ENCODE data around the gene COP1.

Gene COP1

DNA sequence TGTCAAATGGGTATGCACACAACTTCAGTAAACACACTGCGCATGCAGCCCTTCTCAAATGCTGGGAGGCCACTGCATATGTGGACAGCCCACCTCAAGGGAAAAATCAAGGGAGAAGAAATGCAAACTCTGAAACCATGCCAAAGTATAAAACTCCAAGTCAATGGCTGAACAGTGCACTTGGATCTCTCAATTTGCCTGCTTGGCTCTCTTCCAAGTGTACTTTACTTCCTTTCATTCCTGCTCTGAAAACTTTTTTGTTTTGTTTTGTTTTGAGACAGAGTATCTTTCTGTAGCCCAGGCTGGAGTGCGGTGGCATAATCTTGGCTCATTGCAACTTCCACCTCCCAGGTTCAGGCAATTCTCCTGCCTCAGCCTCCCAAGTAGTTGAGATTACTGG, 18.8 kb upstream of the COP1 start:
- DNase-seq (ENCODE audit: low read depth): no peak
- TF ChIP-seq, protein P1, sequence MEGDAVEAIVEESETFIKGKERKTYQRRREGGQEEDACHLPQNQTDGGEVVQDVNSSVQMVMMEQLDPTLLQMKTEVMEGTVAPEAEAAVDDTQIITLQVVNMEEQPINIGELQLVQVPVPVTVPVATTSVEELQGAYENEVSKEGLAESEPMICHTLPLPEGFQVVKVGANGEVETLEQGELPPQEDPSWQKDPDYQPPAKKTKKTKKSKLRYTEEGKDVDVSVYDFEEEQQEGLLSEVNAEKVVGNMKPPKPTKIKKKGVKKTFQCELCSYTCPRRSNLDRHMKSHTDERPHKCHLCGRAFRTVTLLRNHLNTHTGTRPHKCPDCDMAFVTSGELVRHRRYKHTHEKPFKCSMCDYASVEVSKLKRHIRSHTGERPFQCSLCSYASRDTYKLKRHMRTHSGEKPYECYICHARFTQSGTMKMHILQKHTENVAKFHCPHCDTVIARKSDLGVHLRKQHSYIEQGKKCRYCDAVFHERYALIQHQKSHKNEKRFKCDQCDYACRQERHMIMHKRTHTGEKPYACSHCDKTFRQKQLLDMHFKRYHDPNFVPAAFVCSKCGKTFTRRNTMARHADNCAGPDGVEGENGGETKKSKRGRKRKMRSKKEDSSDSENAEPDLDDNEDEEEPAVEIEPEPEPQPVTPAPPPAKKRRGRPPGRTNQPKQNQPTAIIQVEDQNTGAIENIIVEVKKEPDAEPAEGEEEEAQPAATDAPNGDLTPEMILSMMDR (IDR thresholded peaks at IDR 0.05; ENCODE audit: insufficient read depth, low read depth, low read length, missing control alignments): no peak
- no peak overlapping the region for H3K4me3 ChIP-seq (ENCODE audit: low read depth, low read length)

GRCh38 chr1:176225479-176225875, 18.4 kb upstream of the COP1 start:
- no peak for DNase-seq (ENCODE audit: low read depth)
- no peak overlapping the region for H3K4me3 ChIP-seq (ENCODE audit: low read depth, low read length)
- TF ChIP-seq, protein P1 (IDR thresholded peaks at IDR 0.05; ENCODE audit: insufficient read depth, low read depth, low read length, missing control alignments): no peak

DNA sequence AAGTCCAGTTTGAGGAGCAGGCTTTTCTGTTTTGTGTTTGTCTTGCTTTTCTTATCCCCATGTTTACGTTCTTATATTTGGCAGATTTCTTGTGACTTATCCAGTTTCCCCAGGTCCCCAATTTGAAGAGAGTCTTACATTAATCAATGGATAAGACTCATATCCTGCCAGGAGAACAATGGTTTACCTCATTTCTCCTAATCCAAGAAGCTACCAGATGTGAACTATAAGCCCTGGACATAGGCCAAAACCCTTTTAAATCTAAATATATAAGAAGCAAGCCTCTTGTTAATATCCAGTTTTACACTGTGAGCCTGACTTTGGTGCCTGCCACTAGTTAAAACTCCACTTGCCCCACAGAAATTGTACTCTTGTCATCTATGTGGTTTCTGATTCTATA, 15.1 kb upstream of the COP1 start:
- DNase-seq (ENCODE audit: low read depth): no peak
- TF ChIP-seq, protein P1 (IDR thresholded peaks at IDR 0.05; ENCODE audit: insufficient read depth, low read depth, low read length, missing control alignments): no peak
- H3K4me3 ChIP-seq (ENCODE audit: low read depth, low read length): no peak overlapping the region

DNA sequence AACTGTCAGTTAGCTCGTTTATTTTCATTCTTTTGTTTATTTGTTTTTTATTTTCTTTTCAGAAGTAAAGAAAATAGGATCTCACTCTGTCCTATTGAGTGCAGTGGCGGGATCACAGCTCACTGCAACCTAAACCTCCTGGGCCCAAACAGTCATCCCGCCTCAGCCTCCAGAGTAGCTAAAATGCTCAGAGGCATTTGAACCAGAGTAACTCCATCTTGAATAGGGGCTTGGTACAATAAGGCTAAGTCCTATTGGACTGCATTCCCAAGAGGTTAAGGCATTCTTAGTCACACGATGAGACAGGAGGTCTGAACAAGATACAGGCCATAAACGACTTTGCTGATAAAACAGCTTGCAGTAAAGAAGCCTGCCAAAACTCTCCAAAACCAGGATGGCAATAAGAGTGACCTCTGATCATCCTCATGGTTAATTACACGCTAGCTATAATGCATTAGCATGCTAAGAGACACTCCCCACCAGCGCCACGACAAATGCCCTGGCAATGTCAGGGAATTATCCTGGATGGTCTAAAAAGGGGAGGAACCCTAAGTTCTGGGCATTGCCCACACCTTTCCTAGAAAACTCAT, 13.1 kb upstream of the COP1 start:
- DNase-seq (ENCODE audit: low read depth): no peak
- no peak overlapping the region for H3K4me3 ChIP-seq (ENCODE audit: low read depth, low read length)
- TF ChIP-seq, protein P1 (IDR thresholded peaks at IDR 0.05; ENCODE audit: insufficient read depth, low read depth, low read length, missing control alignments): no peak

DNA sequence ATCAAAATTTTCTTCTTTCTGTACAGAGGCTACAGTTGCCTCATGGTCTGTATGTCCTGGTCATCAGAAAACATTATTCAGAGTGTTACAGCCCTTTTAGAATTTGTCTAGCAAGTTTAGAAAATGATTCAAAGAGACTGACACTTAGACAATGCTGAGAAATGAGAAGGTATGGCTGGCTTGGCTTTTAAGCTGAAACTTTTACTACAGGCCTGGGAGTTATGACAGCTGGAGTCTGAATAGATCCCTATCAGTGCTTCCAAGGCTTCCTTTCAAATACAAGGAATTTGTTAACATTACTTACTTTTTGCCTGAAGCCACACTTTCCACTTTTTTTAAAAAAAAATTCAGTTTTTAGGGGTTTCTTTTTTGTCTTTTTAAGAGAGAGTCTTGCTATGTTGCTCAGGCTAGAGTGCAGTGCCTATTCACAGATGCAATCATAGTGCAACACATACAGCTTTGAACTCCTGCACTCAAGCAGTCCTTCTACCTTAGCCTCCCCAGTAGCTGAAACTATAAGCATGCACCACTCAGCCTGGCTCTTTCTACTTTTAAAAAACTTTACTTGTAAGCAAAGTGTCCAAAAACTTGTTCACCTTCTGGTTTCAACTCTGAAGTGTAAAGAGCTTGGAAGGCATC, 10.5 kb upstream of the COP1 start:
- no peak for DNase-seq (ENCODE audit: low read depth)
- no peak overlapping the region for H3K4me3 ChIP-seq (ENCODE audit: low read depth, low read length)
- TF ChIP-seq, protein P1 (IDR thresholded peaks at IDR 0.05; ENCODE audit: insufficient read depth, low read depth, low read length, missing control alignments): no peak

DNA sequence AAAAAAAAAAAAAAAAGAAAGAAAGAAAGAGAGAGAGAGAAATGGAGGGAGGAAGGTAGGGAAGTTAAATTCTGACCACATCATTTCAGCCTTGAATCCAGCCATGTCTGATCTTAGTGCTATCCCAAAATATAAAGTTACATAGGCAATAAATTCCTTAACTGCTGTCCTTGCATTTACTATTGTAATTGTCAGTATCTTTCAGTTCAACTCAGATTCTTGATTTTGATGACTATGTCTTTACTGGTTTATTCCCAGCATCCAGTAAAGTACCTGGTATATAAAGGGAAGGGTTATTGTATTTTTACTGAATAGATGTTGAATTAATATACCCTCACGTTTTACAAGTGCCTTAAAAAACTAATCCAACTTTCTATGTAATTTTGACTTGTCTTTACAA, 8.9 kb upstream of the COP1 start:
- DNase-seq (ENCODE audit: low read depth): no peak
- TF ChIP-seq, protein P1 (IDR thresholded peaks at IDR 0.05; ENCODE audit: insufficient read depth, low read depth, low read length, missing control alignments): no peak
- H3K4me3 ChIP-seq (ENCODE audit: low read depth, low read length): no peak overlapping the region
